Measurements from ENCODE around the gene GNAI2.

GRCh38 chr3:50233176-50233575, 2.8 kb upstream of the GNAI2 start:
- no peak for TF ChIP-seq ARNTL (CRISPR knock-in tag; IDR thresholded peaks at IDR 0.05; ENCODE audit: borderline replicate concordance, low read depth)
- TF ChIP-seq TCF4 (CRISPR knock-in tag; IDR thresholded peaks at IDR 0.05; ENCODE audit: borderline replicate concordance) = no peak
- no peak for TF ChIP-seq PATZ1 (CRISPR knock-in tag; IDR thresholded peaks at IDR 0.05; ENCODE audit: borderline replicate concordance)
- TF ChIP-seq SNAI2 (CRISPR knock-in tag; IDR thresholded peaks at IDR 0.05) = no peak
- TF ChIP-seq, protein P1, sequence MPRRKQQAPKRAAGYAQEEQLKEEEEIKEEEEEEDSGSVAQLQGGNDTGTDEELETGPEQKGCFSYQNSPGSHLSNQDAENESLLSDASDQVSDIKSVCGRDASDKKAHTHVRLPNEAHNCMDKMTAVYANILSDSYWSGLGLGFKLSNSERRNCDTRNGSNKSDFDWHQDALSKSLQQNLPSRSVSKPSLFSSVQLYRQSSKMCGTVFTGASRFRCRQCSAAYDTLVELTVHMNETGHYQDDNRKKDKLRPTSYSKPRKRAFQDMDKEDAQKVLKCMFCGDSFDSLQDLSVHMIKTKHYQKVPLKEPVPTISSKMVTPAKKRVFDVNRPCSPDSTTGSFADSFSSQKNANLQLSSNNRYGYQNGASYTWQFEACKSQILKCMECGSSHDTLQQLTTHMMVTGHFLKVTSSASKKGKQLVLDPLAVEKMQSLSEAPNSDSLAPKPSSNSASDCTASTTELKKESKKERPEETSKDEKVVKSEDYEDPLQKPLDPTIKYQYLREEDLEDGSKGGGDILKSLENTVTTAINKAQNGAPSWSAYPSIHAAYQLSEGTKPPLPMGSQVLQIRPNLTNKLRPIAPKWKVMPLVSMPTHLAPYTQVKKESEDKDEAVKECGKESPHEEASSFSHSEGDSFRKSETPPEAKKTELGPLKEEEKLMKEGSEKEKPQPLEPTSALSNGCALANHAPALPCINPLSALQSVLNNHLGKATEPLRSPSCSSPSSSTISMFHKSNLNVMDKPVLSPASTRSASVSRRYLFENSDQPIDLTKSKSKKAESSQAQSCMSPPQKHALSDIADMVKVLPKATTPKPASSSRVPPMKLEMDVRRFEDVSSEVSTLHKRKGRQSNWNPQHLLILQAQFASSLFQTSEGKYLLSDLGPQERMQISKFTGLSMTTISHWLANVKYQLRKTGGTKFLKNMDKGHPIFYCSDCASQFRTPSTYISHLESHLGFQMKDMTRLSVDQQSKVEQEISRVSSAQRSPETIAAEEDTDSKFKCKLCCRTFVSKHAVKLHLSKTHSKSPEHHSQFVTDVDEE (CRISPR knock-in tag; IDR thresholded peaks at IDR 0.05) = no peak

Data from SK-N-SH treated with all-trans-retinoic acid at 6 μM for 48 hours (cell line).